K562 (cell line): ENCODE results near the gene CFAP107. TPM values are rescaled to one million over a fixed set of nuclear protein-coding genes. Genes with fewer than 3 reads are reported as not detected.

Experiments
- ATAC-seq: fragments of 200-7000 bp; cut with Tn5 transposase; 3 replicates; pipeline ENCODE4 v1.9.1; 2020; ENCODE audit warnings: moderate library complexity
- BruUV-seq: library from RNA; stranded (reverse); fragments of 400-500 nt; replicated peaks from 2 replicates; lab custom pipeline; 2021; lab: Mats Ljungman, UMichigan
- CTCF ChIA-PET: fragments of 300-600 bp; formaldehyde crosslinking; extraction: SDS; loops from one replicate; lab custom pipeline; 2021; ENCODE audit warnings: low intra/inter-chr PET ratio; lab: Yijun Ruan, JAX
- POLR2A ChIA-PET: fragments of 300-600, 350-650 bp; sonication (Branson Sonifier 250); formaldehyde crosslinking; extraction: SDS; loops from one replicate; lab custom pipeline; 2021; ENCODE audit warnings: antibody characterized with exemption, inconsistent platforms; lab: Yijun Ruan, JAX
- DNase-seq, 4 experiments: peaks; one replicate each; pipeline versions ENCODE4 v3.0.0 to v3.0.0-alpha.2; 2011 to 2018; ENCODE audit warnings: low spot score in 3 of 4, mixed read lengths in 3 of 4; ENCODE audit errors: extremely low read depth in 1 of 4
- FAIRE-seq: peaks from 2 replicates; lab custom pipeline; 2011; peaks lifted over from hg19 to GRCh38; lab: Jason Lieb, UNC
- H2AFZ ChIP-seq: 2 replicates; pipeline ENCODE4 v1.6.0; 2011; ENCODE audit warnings: low read depth, low read length, control low read depth, inconsistent platforms
- H3K27ac ChIP-seq: fragments of 200-600 bp; 3 replicates; pipeline ENCODE4 v1.8.0; 2011; ENCODE audit warnings: low read depth, mild to moderate bottlenecking, control low read depth, inconsistent platforms, low read length, moderate library complexity, mixed read lengths; ENCODE audit errors: extremely low read depth
- H3K27me3 ChIP-seq, 2 experiments: fragments of 300-600 bp in 1 of 2; 2 replicates in 1 of 2; 3 replicates in 1 of 2; pipeline versions ENCODE4 v1.6.0 to v1.8.0; 2011; ENCODE audit warnings: inconsistent platforms in 2 of 2, low read length in 2 of 2, mild to moderate bottlenecking in 1 of 2, mixed read lengths in 1 of 2, moderate library complexity in 1 of 2; ENCODE audit not compliant: control insufficient read depth in 2 of 2, insufficient read depth in 2 of 2
- H3K36me3 ChIP-seq: fragments of 300-600 bp; 3 replicates; pipeline ENCODE4 v1.8.0; 2011; ENCODE audit warnings: mild to moderate bottlenecking, low read length, inconsistent platforms; ENCODE audit not compliant: control insufficient read depth, insufficient read depth
- H3K4me1 ChIP-seq, 2 experiments: fragments of 200-600 bp in 1 of 2; replicated peaks in 1 of 2; 2 replicates in 1 of 2; 3 replicates in 1 of 2; pipeline versions ENCODE4 v1.5.1 to v1.8.0; 2011; ENCODE audit warnings: inconsistent platforms in 2 of 2, low read length in 2 of 2, mild to moderate bottlenecking in 1 of 2, mixed read lengths in 1 of 2, moderate library complexity in 1 of 2; ENCODE audit not compliant: control insufficient read depth in 2 of 2, insufficient read depth in 2 of 2
- H3K4me2 ChIP-seq: 2 replicates; pipeline ENCODE4 v1.6.1; 2011; ENCODE audit warnings: low read length, control low read depth, inconsistent platforms, mixed read lengths; ENCODE audit not compliant: insufficient read depth
- H3K4me3 ChIP-seq: fragments of 200-600 bp; sonication (generic), shearing (Covaris generic); 2 replicates; pipeline ENCODE4 v1.5.1; 2016; ENCODE audit warnings: control low read depth, inconsistent platforms
- H3K79me2 ChIP-seq: fragments of 200-600 bp; 3 replicates; pipeline ENCODE4 v1.8.0; 2011; ENCODE audit warnings: low read length, inconsistent platforms; ENCODE audit not compliant: control insufficient read depth, insufficient read depth
- H3K9ac ChIP-seq, 2 experiments: 2 replicates each; pipeline versions ENCODE4 v1.6.0 to v1.6.1; 2011; ENCODE audit warnings: low read depth in 2 of 2, low read length in 2 of 2, control low read depth in 1 of 2, inconsistent platforms in 1 of 2, mild to moderate bottlenecking in 1 of 2, mixed read lengths in 1 of 2; ENCODE audit not compliant: insufficient read depth in 1 of 2
- H3K9me1 ChIP-seq: one replicate; pipeline ENCODE4 v1.6.0; 2011; ENCODE audit warnings: inconsistent platforms, mild to moderate bottlenecking, low read length, moderate library complexity; ENCODE audit not compliant: control insufficient read depth, insufficient read depth
- H3K9me3 ChIP-seq: replicated peaks from 2 replicates; pipeline ENCODE4 v1.5.1; 2011; ENCODE audit warnings: low read depth, low read length, inconsistent platforms; ENCODE audit not compliant: control insufficient read depth, insufficient read depth
- H4K20me1 ChIP-seq: replicated peaks from 2 replicates; pipeline ENCODE4 v1.6.1; 2011; ENCODE audit warnings: low read length, inconsistent platforms, mixed read lengths; ENCODE audit not compliant: control insufficient read depth, insufficient read depth
- E2F5 ChIP-seq: sonication (generic); formaldehyde crosslinking; IDR thresholded peaks from 2 replicates; pipeline ENCODE4 v1.8.0; 2022; ENCODE audit warnings: mild to moderate bottlenecking, missing genetic modification reagents
- NFIC ChIP-seq: fragments of 450-650 bp; IDR thresholded peaks from 2 replicates; pipeline ENCODE4 v1.6.1; 2017; ENCODE audit warnings: mild to moderate bottlenecking, inconsistent platforms
- NR4A1 ChIP-seq, 2 experiments: fragments of 250-450 bp in 1 of 2; fragments of 450-650 bp in 1 of 2; sonication (Bioruptor Pico) in 1 of 2; IDR thresholded peaks; 2 replicates each; pipeline versions ENCODE4 v1.4.0 to v1.6.1; 2016 to 2020; ENCODE audit warnings: mild to moderate bottlenecking in 2 of 2, missing compliant biosample characterization in 1 of 2, missing genetic modification characterization in 1 of 2, moderate library complexity in 1 of 2
- THRAP3 ChIP-seq: fragments of 450-650 bp; IDR thresholded peaks from 2 replicates; pipeline ENCODE4 v1.6.1; 2016; ENCODE audit warnings: mild to moderate bottlenecking, inconsistent platforms, borderline replicate concordance
- ZNF717 ChIP-seq: fragments of 250-450 bp; sonication (Bioruptor Pico); IDR thresholded peaks from 2 replicates; pipeline ENCODE4 v1.5.0; 2021
- WGBS: fragments of 100-300 bp; shearing (Covaris generic); methylation state at CpG from one replicate; pipeline ENCODE4 v1.1.6; 2016; ENCODE audit warnings: low coverage, mixed read lengths; ENCODE audit not compliant: insufficient coverage; ENCODE audit errors: missing lambda C conversion rate; 5-methylcytosine and 5-hydroxymethylcytosine counted together
- in situ Hi-C: fragments of 300-500 bp; cut with MboI; formaldehyde crosslinking; loops from 4 replicates; pipeline ENCODE4 v1.15.0; 2018; ENCODE audit warnings: inconsistent platforms, mixed read lengths
- intact Hi-C: fragments of 100-400 bp; cut with micrococcal nuclease; formaldehyde crosslinking; loops from 2 replicates; pipeline ENCODE4 v1.14.2; 2022
- polyA plus RNA-seq, 8 experiments: library from polyadenylated mRNA; depleted of rRNA in 4 of 8; stranded (reverse) in 5 of 8; unstranded in 3 of 8; fragments of >200 nt; fragmentation: Nextera tagmentation in 2 of 8; fragmentation: Illumina TruSeq in 1 of 8; extraction: Ambion mirVana in 2 of 8; extraction: Trizol in 1 of 8; gene quantifications; 2 replicates each; pipeline versions ENCODE4 v1.2.1 to v1.2.3, GENCODE V29; 2011 to 2014; ENCODE audit warnings: inconsistent platforms in 1 of 8, missing spikeins in 1 of 8
- total RNA-seq, 7 experiments: library from RNA; depleted of rRNA in 6 of 7; stranded (reverse); fragments of >200 nt in 6 of 7; fragmentation: Illumina TruSeq in 2 of 7; extraction: Trizol in 2 of 7; gene quantifications; 2 replicates each; pipeline versions ENCODE4 v1.2.1 to v1.2.3, GENCODE V29; 2011 to 2021; ENCODE audit warnings: low replicate concordance in 1 of 7

Gene CFAP107
- total and polyA plus RNA-seq, 9 of the 15 experiments (the other 6 are each of a cell fraction or from before 2014, with no cell fraction given): 0.03 to 0.08 TPM; not detected in 7

GRCh38 chr1:12769976-12770505, 24.0 kb downstream of the CFAP107 start:
- CTCF ChIA-PET: no interaction called here
- FAIRE-seq: no peak

More at GRCh38 chr1:12769976-12770505, 24.0 kb downstream of the CFAP107 start:
- H3K4me3 ChIP-seq: no peak overlapping the region
- BruUV-seq: no TSS peak
- in situ Hi-C loops (loop anchor here (5.0 to 10.0 kb wide), 3 partner anchors 93 to 648 kb away; no protein-coding TSS in a partner anchor), intact Hi-C loops (loop anchor here (10.0 kb wide), 3 partner anchors 105 to 645 kb away; no protein-coding TSS in a partner anchor)
- H3K9ac ChIP-seq: no peak overlapping the region
- H3K9me1 ChIP-seq: no peaks in the 10 kb centered on the region
- H3K4me1 ChIP-seq: no peaks in the 10 kb centered on the region
- no peak overlapping the region for H2AFZ ChIP-seq
- H3K79me2 ChIP-seq: no peaks in the 10 kb centered on the region
- peaks cover 8 to 24% of the 10 kb centered on the region in 2 experiments; a peak in 2 of 5 replicates for H3K27me3 ChIP-seq
- ATAC-seq: no peak; the same call in 2 of the 3 replicates
- peak in 1 of 4 experiments; percentile 3 for DNase-seq
- 1% methylated on average over 7 of the region's 7 CpGs for WGBS
- POLR2A ChIA-PET: no interaction called here
- no peak overlapping the region for H3K4me2 ChIP-seq
- H4K20me1 ChIP-seq: no peaks in the 10 kb centered on the region
- no peaks in the 10 kb centered on the region for H3K36me3 ChIP-seq
- no peak overlapping the region for H3K27ac ChIP-seq
- no peaks in the 10 kb centered on the region for H3K9me3 ChIP-seq
- TF ChIP-seq NR4A1 (CRISPR knock-in tag; IDR thresholded peaks at IDR 0.05): no peak
- TF ChIP-seq NR4A1 (tag; IDR thresholded peaks at IDR 0.05): no peak
- 0 out of 2 replicates have a peak, but pooled peaks have one; percentile 27 for TF ChIP-seq NFIC
- TF ChIP-seq THRAP3: no peak
- TF ChIP-seq ZNF717 (CRISPR knock-in tag): no peak
- no peak for TF ChIP-seq E2F5 (CRISPR knock-in tag)
